Loucy (cell line): Measurements from ENCODE around the gene THEM4.

ENCODE experiments used
- H2AFZ ChIP-seq: fragments of 200-600 bp; sonication (generic); 2 replicates; pipeline ENCODE4 v1.6.0; 2016; ENCODE audit warnings: antibody characterized with exemption, mild to moderate bottlenecking, low read length, moderate library complexity
- H3F3A ChIP-seq: fragments of 200-600 bp; 2 replicates; pipeline ENCODE4 v1.6.0; 2016; ENCODE audit warnings: antibody characterized with exemption, low read depth, mild to moderate bottlenecking
- H3K27me3 ChIP-seq: fragments of 200-600 bp; sonication (generic); 2 replicates; pipeline ENCODE4 v1.6.1; 2014; ENCODE audit warnings: low read length, mild to moderate bottlenecking; ENCODE audit not compliant: insufficient read depth, poor library complexity, severe bottlenecking
- H3K36me3 ChIP-seq: fragments of 200-600 bp; sonication (generic); 2 replicates; pipeline ENCODE4 v1.6.1; 2016; ENCODE audit warnings: low read length; ENCODE audit not compliant: insufficient read depth
- H3K4me1 ChIP-seq: fragments of 200-600 bp; sonication (generic); 2 replicates; pipeline ENCODE4 v1.5.1; 2014; ENCODE audit warnings: low read length, mild to moderate bottlenecking; ENCODE audit not compliant: insufficient read depth, poor library complexity, severe bottlenecking
- H3K4me2 ChIP-seq: fragments of 200-600 bp; sonication (generic); 2 replicates; pipeline ENCODE4 v1.6.0; 2014; ENCODE audit warnings: antibody characterized with exemption, low read length, low read depth, mild to moderate bottlenecking; ENCODE audit not compliant: poor library complexity, severe bottlenecking
- H3K4me3 ChIP-seq: fragments of 200-600 bp; sonication (generic); 2 replicates; pipeline ENCODE4 v1.5.1; 2014; ENCODE audit warnings: low read length, mild to moderate bottlenecking, mixed read lengths; ENCODE audit not compliant: poor library complexity, severe bottlenecking
- H3K79me2 ChIP-seq: fragments of 200-600 bp; sonication (generic); 2 replicates; pipeline ENCODE4 v1.6.1; 2014; ENCODE audit warnings: low read length; ENCODE audit not compliant: insufficient read depth
- H3K9ac ChIP-seq: fragments of 200-600 bp; sonication (generic); 2 replicates; pipeline ENCODE4 v1.6.0; 2014; ENCODE audit warnings: mild to moderate bottlenecking, low read depth, low read length, moderate library complexity; ENCODE audit not compliant: poor library complexity, severe bottlenecking
- H3K9me2 ChIP-seq: fragments of 200-600 bp; sonication (generic); replicated peaks from 2 replicates; pipeline ENCODE4 v1.6.1; 2016; ENCODE audit warnings: low read depth, low read length, mixed read lengths
- H3K9me3 ChIP-seq: fragments of 200-600 bp; sonication (generic); 2 replicates; pipeline ENCODE4 v1.6.1; 2014; ENCODE audit warnings: mild to moderate bottlenecking, antibody characterized with exemption, low read length, low read depth; ENCODE audit not compliant: insufficient read depth
- H4K20me1 ChIP-seq: fragments of 200-600 bp; sonication (generic); 2 replicates; pipeline ENCODE4 v1.6.0; 2014; ENCODE audit warnings: antibody characterized with exemption, low read length, mild to moderate bottlenecking; ENCODE audit not compliant: insufficient read depth, poor library complexity, severe bottlenecking
- CTCF ChIP-seq: fragments of 200-600 bp; sonication (generic); conservative IDR thresholded peaks from 2 replicates; pipeline ENCODE4 v1.5.1; 2014; ENCODE audit warnings: mild to moderate bottlenecking, antibody characterized with exemption, low read length
- EZH2phosphoT487 ChIP-seq: fragments of 200-600 bp; IDR thresholded peaks from 2 replicates; pipeline ENCODE4 v1.6.1; 2018; ENCODE audit warnings: antibody characterized with exemption, mild to moderate bottlenecking, moderate library complexity, borderline replicate concordance

The THEM4 gene

GRCh38 chr1:151953409-151954094, 44.2 kb upstream of the THEM4 start:
- H3K4me1 ChIP-seq = no peaks in the 10 kb centered on the region
- no peaks in the 10 kb centered on the region for H3F3A ChIP-seq
- no peak overlapping the region for H3K4me3 ChIP-seq
- no peak overlapping the region for H3K9ac ChIP-seq
- H3K36me3 ChIP-seq = no peaks in the 10 kb centered on the region
- no peak overlapping the region for H2AFZ ChIP-seq
- no peaks in the 10 kb centered on the region for H3K9me3 ChIP-seq
- TF ChIP-seq EZH2phosphoT487 (no peak), CTCF (no peak)
- no peak overlapping the region for H3K4me2 ChIP-seq
- H3K27me3 ChIP-seq = no peaks in the 10 kb centered on the region
- no peaks in the 10 kb centered on the region for H3K79me2 ChIP-seq
- H3K9me2 ChIP-seq = no peaks in the 10 kb centered on the region
- no peaks in the 10 kb centered on the region for H4K20me1 ChIP-seq

- Histone ChIP-seq H3K9me3 (no peaks in the 10 kb centered on the region), H3K4me2 (no peak overlapping the region), H3K9ac (no peak overlapping the region), H3K4me1 (no peaks in the 10 kb centered on the region), H3K27me3 (no peaks in the 10 kb centered on the region), H3K79me2 (no peaks in the 10 kb centered on the region), H4K20me1 (no peaks in the 10 kb centered on the region), H2AFZ (no peak overlapping the region), H3K36me3 (no peaks in the 10 kb centered on the region), H3F3A (no peaks in the 10 kb centered on the region), H3K4me3 (no peak overlapping the region), H3K9me2 (no peaks in the 10 kb centered on the region)
- no peak for TF ChIP-seq CTCF
- TF ChIP-seq EZH2phosphoT487 = no peak
Measured at GRCh38 chr1:151952811-151953210, 43.5 kb upstream of the THEM4 start.

DNA sequence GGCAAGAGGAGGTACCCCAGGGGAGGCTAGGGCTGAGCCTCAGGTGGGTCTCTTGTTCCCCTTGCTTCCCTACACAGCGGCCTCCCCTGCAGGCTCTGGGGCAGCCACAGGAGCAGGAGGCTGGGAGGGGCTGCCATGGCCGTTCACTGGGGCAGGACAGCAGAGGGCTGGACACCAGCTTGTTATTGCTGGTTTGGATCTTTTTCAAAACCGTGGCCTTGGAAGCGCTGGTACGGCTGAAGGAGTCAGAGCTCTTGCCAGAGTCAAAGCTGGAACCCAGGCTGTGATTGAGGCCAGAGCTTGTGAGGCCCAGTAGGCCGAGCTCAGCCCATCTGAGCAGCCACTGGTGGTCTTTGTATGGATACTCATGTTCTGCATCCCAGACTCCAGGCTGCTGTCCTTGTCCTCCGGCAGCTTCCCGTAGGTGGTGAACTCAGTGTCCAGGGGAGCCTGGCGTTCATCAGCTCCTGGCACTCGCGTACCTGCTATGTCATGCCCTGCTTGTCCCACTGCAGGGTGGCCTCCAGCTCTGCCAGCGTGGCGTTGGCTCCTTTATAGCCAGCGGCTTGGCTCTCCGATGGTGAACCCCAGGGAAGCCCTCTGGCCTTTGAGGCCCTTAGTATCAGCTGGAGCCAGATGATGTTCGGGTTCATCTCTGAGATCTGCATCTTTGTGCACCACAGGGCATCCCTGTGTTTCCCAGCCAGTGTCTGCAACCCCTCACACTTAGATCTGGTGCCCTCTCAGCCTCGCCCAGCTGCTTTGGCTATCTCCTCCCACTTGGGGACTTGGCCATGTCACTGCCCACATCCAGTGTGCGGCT, 40.3 kb upstream of the THEM4 start:
- Histone ChIP-seq H3K79me2 (no peaks in the 10 kb centered on the region), H3K4me2 (no peak overlapping the region), H3K9ac (no peak overlapping the region)

More for the DNA sequence above, 40.3 kb upstream of the THEM4 start:
- Histone ChIP-seq H4K20me1 (no peaks in the 10 kb centered on the region), H3K27me3 (no peaks in the 10 kb centered on the region), H3K36me3 (no peaks in the 10 kb centered on the region), H3K9me2 (no peaks in the 10 kb centered on the region), H3K4me3 (no peak overlapping the region), H2AFZ (no peak overlapping the region), H3F3A (no peaks in the 10 kb centered on the region), H3K4me1 (peaks cover 20% of the 10 kb centered on the region), H3K9me3 (no peaks in the 10 kb centered on the region)
- TF ChIP-seq CTCF (no peak), EZH2phosphoT487 (no peak)
